Caco-2 (cell line): ENCODE data around the gene RCL1. TPM values are rescaled to one million over a fixed set of nuclear protein-coding genes. Genes with fewer than 3 reads are reported as not detected.

Source experiments
- BruUV-seq: library from RNA; stranded (reverse); fragments of 400-500 nt; replicated peaks from 2 replicates; lab custom pipeline; 2021; lab: Mats Ljungman, UMichigan
- CTCF ChIA-PET: fragments of 300-600 bp; sonication (Branson Sonifier 250); formaldehyde crosslinking; loops from one replicate; lab custom pipeline; 2022; ENCODE audit warnings: antibody characterized with exemption; lab: Charles Lee
- POLR2A ChIA-PET: fragments of 300-600 bp; sonication (Branson Sonifier 250); formaldehyde crosslinking; loops from one replicate; lab custom pipeline; 2022; ENCODE audit warnings: antibody characterized with exemption; lab: Charles Lee
- DNase-seq, 2 experiments: peaks; one replicate each; pipeline versions ENCODE4 v3.0.0 to v3.0.0-alpha.2; 2020 to 2022
- H3K27me3 ChIP-seq: replicated peaks from 2 replicates; pipeline ENCODE4 v1.6.0; 2011; ENCODE audit warnings: low read length; ENCODE audit not compliant: control insufficient read depth, insufficient read depth
- H3K36me3 ChIP-seq: 2 replicates; pipeline ENCODE4 v1.5.1; 2011; ENCODE audit warnings: low read length; ENCODE audit not compliant: control insufficient read depth, insufficient read depth
- H3K4me1 ChIP-seq: fragments of 250-450 bp; sonication (Bioruptor Pico); 2 replicates; pipeline ENCODE4 v1.5.1; 2020; ENCODE audit warnings: mild to moderate bottlenecking
- H3K4me3 ChIP-seq: 2 replicates; pipeline ENCODE4 v1.5.1; 2011; ENCODE audit warnings: low read depth, mild to moderate bottlenecking, control low read depth, low read length
- H3K9me3 ChIP-seq: fragments of 250-450 bp; sonication (Bioruptor Pico); 2 replicates; pipeline ENCODE4 v1.5.1; 2020; ENCODE audit warnings: mild to moderate bottlenecking, moderate library complexity
- H3K27ac Mint-ChIP-seq: one replicate; pipeline ENCODE4 v1.8.0; 2022; ENCODE audit warnings: mixed read lengths; ENCODE audit not compliant: unreplicated experiment
- H3K27me3 Mint-ChIP-seq: one replicate; pipeline ENCODE4 v1.8.0; 2022; ENCODE audit warnings: mixed read lengths; ENCODE audit not compliant: insufficient read depth, unreplicated experiment
- H3K36me3 Mint-ChIP-seq: one replicate; pipeline ENCODE4 v1.8.0; 2022; ENCODE audit warnings: mild to moderate bottlenecking, mixed read lengths; ENCODE audit not compliant: insufficient read depth, unreplicated experiment
- H3K4me1 Mint-ChIP-seq: one replicate; pipeline ENCODE4 v1.8.0; 2022; ENCODE audit warnings: low read depth, mixed read lengths; ENCODE audit not compliant: unreplicated experiment
- H3K4me3 Mint-ChIP-seq: one replicate; pipeline ENCODE4 v1.8.0; 2022; ENCODE audit warnings: mild to moderate bottlenecking, moderate library complexity, mixed read lengths; ENCODE audit not compliant: unreplicated experiment
- H3K9me3 Mint-ChIP-seq: one replicate; pipeline ENCODE4 v1.8.0; 2022; ENCODE audit warnings: mixed read lengths; ENCODE audit not compliant: unreplicated experiment
- intact Hi-C: fragments of 100-400 bp; cut with micrococcal nuclease; formaldehyde crosslinking; loops from one replicate; pipeline ENCODE4 v1.10.0; 2022; ENCODE audit not compliant: unreplicated experiment
- total RNA-seq: library from RNA; stranded (reverse); gene quantifications from 2 replicates; pipeline ENCODE4 v1.2.3, GENCODE V29; 2022
- TF ChIP-seq, protein P1 (sequence below), 2 experiments: fragments of 200-600 bp in 1 of 2; IDR thresholded peaks; 1 replicate in 1 of 2; 2 replicates in 1 of 2; pipeline versions ENCODE4 v1.5.1 to v1.8.0; 2011 to 2022; ENCODE audit warnings: antibody characterized with exemption in 1 of 2, control low read depth in 1 of 2, inconsistent platforms in 1 of 2, low read depth in 1 of 2, low read length in 1 of 2, mild to moderate bottlenecking in 1 of 2, moderate library complexity in 1 of 2; ENCODE audit not compliant: insufficient read depth in 1 of 2, severe bottlenecking in 1 of 2, unreplicated experiment in 1 of 2

RCL1 gene
- total RNA-seq, 1 experiment from 2014 or later, result 15.7 TPM

GRCh38 chr9:4887556-4887955, 94.8 kb downstream of the RCL1 start:
- no TSS peak for BruUV-seq
- Mint-ChIP-seq H3K9me3 (no peaks in the 10 kb centered on the region), H3K4me1 (no peaks in the 10 kb centered on the region), H3K27ac (peak overlapping the region; percentile 24), H3K36me3 (no peaks in the 10 kb centered on the region), H3K27me3 (no peaks in the 10 kb centered on the region), H3K4me3 (no peak overlapping the region)
- TF ChIP-seq, protein P1, sequence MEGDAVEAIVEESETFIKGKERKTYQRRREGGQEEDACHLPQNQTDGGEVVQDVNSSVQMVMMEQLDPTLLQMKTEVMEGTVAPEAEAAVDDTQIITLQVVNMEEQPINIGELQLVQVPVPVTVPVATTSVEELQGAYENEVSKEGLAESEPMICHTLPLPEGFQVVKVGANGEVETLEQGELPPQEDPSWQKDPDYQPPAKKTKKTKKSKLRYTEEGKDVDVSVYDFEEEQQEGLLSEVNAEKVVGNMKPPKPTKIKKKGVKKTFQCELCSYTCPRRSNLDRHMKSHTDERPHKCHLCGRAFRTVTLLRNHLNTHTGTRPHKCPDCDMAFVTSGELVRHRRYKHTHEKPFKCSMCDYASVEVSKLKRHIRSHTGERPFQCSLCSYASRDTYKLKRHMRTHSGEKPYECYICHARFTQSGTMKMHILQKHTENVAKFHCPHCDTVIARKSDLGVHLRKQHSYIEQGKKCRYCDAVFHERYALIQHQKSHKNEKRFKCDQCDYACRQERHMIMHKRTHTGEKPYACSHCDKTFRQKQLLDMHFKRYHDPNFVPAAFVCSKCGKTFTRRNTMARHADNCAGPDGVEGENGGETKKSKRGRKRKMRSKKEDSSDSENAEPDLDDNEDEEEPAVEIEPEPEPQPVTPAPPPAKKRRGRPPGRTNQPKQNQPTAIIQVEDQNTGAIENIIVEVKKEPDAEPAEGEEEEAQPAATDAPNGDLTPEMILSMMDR (IDR thresholded peaks at IDR 0.05; ENCODE audit: insufficient read depth in 1 of 2, low read depth in 1 of 2, low read length in 1 of 2, severe bottlenecking in 1 of 2, unreplicated experiment in 1 of 2), result no peak
- Histone ChIP-seq H3K9me3 (no peaks in the 10 kb centered on the region), H3K4me1 (no peaks in the 10 kb centered on the region), H3K27me3 (no peaks in the 10 kb centered on the region), H3K4me3 (no peak overlapping the region), H3K36me3 (no peaks in the 10 kb centered on the region)
- POLR2A ChIA-PET, result no interaction called here
- no peak for DNase-seq
- intact Hi-C loops, result no loop called here
- CTCF ChIA-PET, result no interaction called here

DNA sequence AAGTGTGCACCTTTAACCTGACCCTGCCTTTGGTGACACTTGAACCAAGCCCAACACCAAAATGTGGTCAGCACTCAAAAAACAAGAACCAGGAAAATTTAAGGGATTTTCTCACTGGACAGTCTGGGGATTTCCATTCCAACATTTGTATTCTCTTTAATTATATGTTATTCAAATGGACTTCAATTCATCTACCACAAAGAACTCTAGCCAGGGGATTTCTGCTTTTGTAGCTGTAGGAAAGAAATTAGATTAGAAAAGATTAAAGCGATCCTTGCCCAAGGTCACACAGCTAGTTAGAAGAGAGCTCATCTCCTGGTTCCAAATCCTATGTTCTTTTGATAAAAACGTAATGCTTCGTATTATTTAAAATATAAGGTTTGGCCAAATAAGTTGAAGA, 97.5 kb downstream of the RCL1 start:
- Mint-ChIP-seq H3K27me3 (no peaks in the 10 kb centered on the region), H3K9me3 (no peaks in the 10 kb centered on the region), H3K36me3 (no peaks in the 10 kb centered on the region), H3K4me1 (no peaks in the 10 kb centered on the region), H3K27ac (no peak overlapping the region), H3K4me3 (no peak overlapping the region)
- Histone ChIP-seq H3K36me3 (no peaks in the 10 kb centered on the region), H3K4me3 (no peak overlapping the region), H3K4me1 (no peaks in the 10 kb centered on the region), H3K9me3 (no peaks in the 10 kb centered on the region), H3K27me3 (no peaks in the 10 kb centered on the region)
- POLR2A ChIA-PET, result no interaction called here
- intact Hi-C loops, result no loop called here
- CTCF ChIA-PET, result no interaction called here
- TF ChIP-seq, protein P1 (IDR thresholded peaks at IDR 0.05; ENCODE audit: insufficient read depth in 1 of 2, low read depth in 1 of 2, low read length in 1 of 2, severe bottlenecking in 1 of 2, unreplicated experiment in 1 of 2), result no peak
- BruUV-seq, result no TSS peak
- no peak for DNase-seq

- intact Hi-C loops, result no loop called here
- ChIA-PET CTCF (interaction anchor here (0.6 kb wide), 1 partner anchor 370 kb away, joined by 3 read pairs; no protein-coding TSS in a partner anchor), POLR2A (no interaction called here)
- H3K9me3 Mint-ChIP-seq, result no peaks in the 10 kb centered on the region
- no peak overlapping the region for H3K27ac Mint-ChIP-seq
- no peak overlapping the region for H3K4me3 ChIP-seq
- no peaks in the 10 kb centered on the region for H3K9me3 ChIP-seq
- no peaks in the 10 kb centered on the region for H3K36me3 Mint-ChIP-seq
- H3K27me3 Mint-ChIP-seq, result no peaks in the 10 kb centered on the region
- no peak for DNase-seq
- TF ChIP-seq, protein P1 (IDR thresholded peaks at IDR 0.05; ENCODE audit: insufficient read depth in 1 of 2, low read depth in 1 of 2, low read length in 1 of 2, severe bottlenecking in 1 of 2, unreplicated experiment in 1 of 2), result no peak
- no peak overlapping the region for H3K4me3 Mint-ChIP-seq
- BruUV-seq, result no TSS peak
- no peaks in the 10 kb centered on the region for H3K27me3 ChIP-seq
- no peaks in the 10 kb centered on the region for H3K4me1 ChIP-seq
- H3K4me1 Mint-ChIP-seq, result no peaks in the 10 kb centered on the region
- H3K36me3 ChIP-seq, result no peaks in the 10 kb centered on the region
These were observed 98.2 kb downstream of the RCL1 start for GRCh38 chr9:4890929-4891328.
